Mesendoderm (in vitro differentiated cells): ENCODE results near the gene CARMIL1.

Experiments
- DNase-seq: peaks from one replicate; pipeline ENCODE4 v3.0.0; 2013
- H2AK5ac ChIP-seq: 2 replicates; pipeline ENCODE4 v1.6.1; 2013; ENCODE audit warnings: low read length, inconsistent platforms
- H2BK120ac ChIP-seq: 2 replicates; pipeline ENCODE4 v1.6.1; 2013; ENCODE audit warnings: low read depth, mild to moderate bottlenecking, low read length, moderate library complexity, mixed read lengths
- H2BK15ac ChIP-seq: replicated peaks from 2 replicates; pipeline ENCODE4 v1.6.1; 2013; ENCODE audit warnings: low read depth, mild to moderate bottlenecking, moderate library complexity
- H2BK5ac ChIP-seq: 2 replicates; pipeline ENCODE4 v1.6.1; 2013; ENCODE audit warnings: low read length, inconsistent platforms
- H3K18ac ChIP-seq: 2 replicates; pipeline ENCODE4 v1.6.1; 2013; ENCODE audit warnings: mild to moderate bottlenecking, low read length, mixed read lengths
- H3K23ac ChIP-seq: one replicate; pipeline ENCODE4 v1.6.1; 2013; ENCODE audit warnings: low read length
- H3K27ac ChIP-seq: 2 replicates; pipeline ENCODE4 v1.5.1; 2013; ENCODE audit warnings: low read depth, mild to moderate bottlenecking, inconsistent platforms, low read length, moderate library complexity
- H3K27me3 ChIP-seq: 2 replicates; pipeline ENCODE4 v1.6.1; 2013; ENCODE audit warnings: low read length, control low read depth, mild to moderate bottlenecking, inconsistent platforms; ENCODE audit not compliant: insufficient read depth, poor library complexity
- H3K36me3 ChIP-seq: 2 replicates; pipeline ENCODE4 v1.6.1; 2013; ENCODE audit warnings: low read length, inconsistent platforms; ENCODE audit not compliant: control insufficient read depth, insufficient read depth
- H3K4ac ChIP-seq: one replicate; pipeline ENCODE4 v1.6.1; 2013; ENCODE audit warnings: low read depth, mild to moderate bottlenecking, low read length, moderate library complexity
- H3K4me1 ChIP-seq: 2 replicates; pipeline ENCODE4 v1.6.1; 2013; ENCODE audit warnings: low read depth, low read length, inconsistent platforms; ENCODE audit not compliant: control insufficient read depth
- H3K4me2 ChIP-seq: 2 replicates; pipeline ENCODE4 v1.6.1; 2013; ENCODE audit warnings: low read length
- H3K4me3 ChIP-seq: 2 replicates; pipeline ENCODE4 v1.5.1; 2013; ENCODE audit warnings: mild to moderate bottlenecking, low read length
- H3K56ac ChIP-seq: one replicate; pipeline ENCODE4 v1.6.1; 2013; ENCODE audit warnings: low read length
- H3K79me1 ChIP-seq: 2 replicates; pipeline ENCODE4 v1.6.1; 2013; ENCODE audit warnings: low read length, inconsistent platforms
- H3K79me2 ChIP-seq: 2 replicates; pipeline ENCODE4 v1.6.1; 2013; ENCODE audit warnings: mild to moderate bottlenecking, low read length; ENCODE audit not compliant: control insufficient read depth, insufficient read depth
- H3K9ac ChIP-seq: 2 replicates; pipeline ENCODE4 v1.6.1; 2013; ENCODE audit warnings: low read length, inconsistent platforms
- H4K5ac ChIP-seq: one replicate; pipeline ENCODE4 v1.6.1; 2013; ENCODE audit warnings: low read length
- H4K8ac ChIP-seq: one replicate; pipeline ENCODE4 v1.6.1; 2013; ENCODE audit warnings: low read depth, mild to moderate bottlenecking, control low read depth, low read length, moderate library complexity
- WGBS: extraction: QIAGEN DNeasy Blood & Tissue Kit; methylation state at CpG from one replicate; pipeline ENCODE4 v1.1.7; 2013; ENCODE audit warnings: low lambda C conversion rate, missing lambda C conversion rate; ENCODE audit not compliant: insufficient coverage; ENCODE audit errors: extremely low coverage; 5-methylcytosine and 5-hydroxymethylcytosine counted together

Gene CARMIL1

DNA sequence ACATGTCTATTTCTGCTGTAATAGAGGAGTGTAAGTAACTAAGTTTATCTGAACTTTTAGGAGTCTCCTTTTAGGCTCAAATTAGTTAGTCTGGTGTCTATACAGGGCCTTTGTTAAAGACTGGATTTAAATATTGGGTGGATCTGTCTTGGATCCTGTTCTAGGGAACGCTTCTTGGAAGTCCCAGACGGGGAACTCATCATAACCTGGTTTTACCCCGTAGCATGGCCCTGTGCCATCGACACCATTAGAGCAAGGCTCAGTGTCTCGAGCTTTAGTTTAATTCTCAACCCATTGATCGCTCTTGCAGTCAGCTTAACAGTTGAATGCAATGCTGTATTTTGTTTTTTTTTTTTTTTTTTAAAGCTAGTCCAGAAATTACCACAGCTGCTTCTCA, 89.9 kb downstream of the CARMIL1 start:
- peaks cover 3% of the 10 kb centered on the region for H3K79me2 ChIP-seq
- H3K4ac ChIP-seq: no peak overlapping the region
- no peak overlapping the region for H3K27ac ChIP-seq
- H3K18ac ChIP-seq: no peak overlapping the region
- H3K36me3 ChIP-seq: no peaks in the 10 kb centered on the region
- no peak overlapping the region for H2AK5ac ChIP-seq
- no peak overlapping the region for H2BK15ac ChIP-seq
- no peaks in the 10 kb centered on the region for H3K79me1 ChIP-seq
- no peak overlapping the region for H2BK5ac ChIP-seq
- no peak overlapping the region for H4K5ac ChIP-seq
- DNase-seq: no peak
- no CpG with 5 or more reads among the region's 6 CpGs for WGBS
- no peak overlapping the region for H2BK120ac ChIP-seq
- H3K23ac ChIP-seq: no peak overlapping the region
- H4K8ac ChIP-seq: no peak overlapping the region
- H3K4me2 ChIP-seq: no peak overlapping the region
- H3K4me3 ChIP-seq: no peak overlapping the region
- no peak overlapping the region for H3K9ac ChIP-seq
- peaks cover 11% of the 10 kb centered on the region for H3K4me1 ChIP-seq
- H3K27me3 ChIP-seq: no peaks in the 10 kb centered on the region
- no peak overlapping the region for H3K56ac ChIP-seq

DNA sequence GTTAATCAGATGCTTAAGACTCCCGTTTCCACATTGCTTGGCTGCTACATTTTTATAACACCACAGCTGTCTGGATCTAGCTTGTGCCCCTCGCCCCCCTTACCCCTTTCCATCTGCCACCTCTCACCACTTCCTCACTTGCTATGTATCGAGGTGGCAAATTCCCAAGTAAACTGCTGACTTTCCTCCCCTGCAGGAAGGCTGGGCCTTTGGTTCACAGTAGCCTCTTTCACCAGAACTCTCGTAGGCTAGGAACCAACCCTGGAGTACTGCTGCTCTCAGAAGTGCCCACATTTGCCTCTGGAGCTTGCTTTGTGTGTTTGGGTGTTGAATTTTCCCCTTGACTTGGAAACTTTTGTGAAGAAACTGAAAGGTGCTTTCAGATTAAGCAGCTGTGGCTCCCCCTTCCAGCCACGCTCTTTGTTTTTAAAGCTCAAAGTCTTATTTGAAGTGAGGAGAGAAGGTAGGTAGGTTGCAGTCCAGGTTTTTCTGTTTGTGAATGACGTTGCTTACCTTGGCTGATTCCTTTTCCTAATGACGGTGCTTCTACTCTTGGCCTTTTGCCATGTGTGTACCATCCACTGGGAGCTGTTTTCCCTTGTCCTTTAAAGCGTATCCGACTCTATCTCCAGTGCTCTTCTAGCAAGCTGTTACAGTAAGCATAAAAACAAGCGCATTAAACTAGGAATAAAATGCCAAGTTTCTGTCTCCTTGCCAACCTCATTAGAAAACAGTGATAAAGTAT, 90.4 kb downstream of the CARMIL1 start:
- no peak overlapping the region for H2BK120ac ChIP-seq
- no peak overlapping the region for H3K4me3 ChIP-seq
- H3K79me2 ChIP-seq: peaks cover 3% of the 10 kb centered on the region
- no peak overlapping the region for H3K27ac ChIP-seq
- peak overlapping the region; percentile 68 for H3K56ac ChIP-seq
- H3K79me1 ChIP-seq: no peaks in the 10 kb centered on the region
- H3K23ac ChIP-seq: no peak overlapping the region
- H3K18ac ChIP-seq: peak overlapping the region; percentile 2
- H3K9ac ChIP-seq: peak overlapping the region; percentile 7
- H3K4ac ChIP-seq: no peak overlapping the region
- H4K8ac ChIP-seq: no peak overlapping the region
- H3K36me3 ChIP-seq: no peaks in the 10 kb centered on the region
- WGBS: no CpG with 5 or more reads among the region's 10 CpGs
- H2AK5ac ChIP-seq: no peak overlapping the region
- no peaks in the 10 kb centered on the region for H3K27me3 ChIP-seq
- no peak overlapping the region for H2BK15ac ChIP-seq
- no peak overlapping the region for H2BK5ac ChIP-seq
- H3K4me1 ChIP-seq: peaks cover 11% of the 10 kb centered on the region
- DNase-seq: peak; percentile 81
- H3K4me2 ChIP-seq: no peak overlapping the region
- no peak overlapping the region for H4K5ac ChIP-seq

DNA sequence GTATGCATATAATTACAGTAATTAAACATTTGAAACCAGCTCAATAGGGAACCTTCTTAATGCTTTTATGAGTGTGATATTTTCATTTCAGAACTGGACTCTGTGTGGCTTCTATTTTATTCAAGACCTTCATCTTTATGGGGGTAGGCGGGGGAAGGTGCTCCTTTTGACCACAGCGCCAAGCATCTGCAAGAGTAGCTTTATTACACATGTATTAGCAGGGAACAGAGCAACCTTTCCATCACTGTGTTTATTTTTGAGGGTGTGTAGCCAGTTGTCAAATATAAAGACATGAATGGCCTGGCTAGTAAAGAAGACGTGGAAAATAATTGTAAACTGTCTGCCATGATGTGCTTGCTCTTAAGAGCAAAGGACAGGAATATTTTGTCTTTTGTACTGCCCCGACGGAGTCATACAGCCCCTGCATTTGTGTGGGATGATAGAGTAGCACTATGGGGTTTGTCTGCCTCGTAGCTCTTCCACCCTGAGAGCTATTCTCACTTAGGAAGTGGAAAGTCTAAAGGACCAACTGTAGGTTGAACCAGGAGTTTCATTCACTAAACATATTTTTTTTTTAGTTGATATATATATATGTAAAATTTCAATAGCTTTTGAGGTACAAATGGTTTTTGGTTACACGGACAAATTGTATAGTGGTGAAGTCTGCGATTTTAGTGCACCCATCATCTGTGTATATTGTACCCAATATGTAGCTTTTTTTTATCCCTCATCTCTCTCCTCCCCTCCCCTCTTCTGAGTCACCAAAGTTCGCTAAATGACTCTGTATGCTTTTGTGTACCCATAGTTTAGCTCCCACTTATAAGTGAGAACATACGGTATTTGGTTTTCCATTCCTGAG, 91.2 kb downstream of the CARMIL1 start:
- H3K18ac ChIP-seq: no peak overlapping the region
- no peak overlapping the region for H3K9ac ChIP-seq
- H3K56ac ChIP-seq: no peak overlapping the region
- H3K4ac ChIP-seq: no peak overlapping the region
- H3K79me1 ChIP-seq: no peaks in the 10 kb centered on the region
- H3K27me3 ChIP-seq: no peaks in the 10 kb centered on the region
- H3K27ac ChIP-seq: no peak overlapping the region
- no peak overlapping the region for H2AK5ac ChIP-seq
- peaks cover 11% of the 10 kb centered on the region for H3K4me1 ChIP-seq
- DNase-seq: no peak
- H2BK5ac ChIP-seq: no peak overlapping the region
- H4K5ac ChIP-seq: no peak overlapping the region
- H3K23ac ChIP-seq: no peak overlapping the region
- peaks cover 3% of the 10 kb centered on the region for H3K79me2 ChIP-seq
- no peak overlapping the region for H4K8ac ChIP-seq
- H3K4me2 ChIP-seq: no peak overlapping the region
- no peak overlapping the region for H2BK15ac ChIP-seq
- H2BK120ac ChIP-seq: no peak overlapping the region
- WGBS: no CpG with 5 or more reads among the region's 10 CpGs
- no peak overlapping the region for H3K4me3 ChIP-seq
- H3K36me3 ChIP-seq: no peaks in the 10 kb centered on the region

DNA sequence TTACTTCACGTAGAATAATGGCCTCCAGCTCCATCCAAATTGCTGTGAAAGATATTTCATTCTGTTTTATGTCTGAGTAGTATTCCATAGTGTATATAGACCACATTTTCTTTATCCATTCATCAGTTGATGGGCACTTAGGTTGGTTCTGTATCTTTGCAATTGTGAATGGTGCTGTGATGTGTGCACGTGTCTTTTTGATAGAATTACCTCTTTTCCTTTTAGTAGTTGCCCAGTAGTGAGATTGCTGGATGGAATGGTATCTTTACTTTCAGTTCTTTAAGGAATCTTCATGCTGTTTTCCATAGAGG, 91.8 kb downstream of the CARMIL1 start:
- no peak overlapping the region for H3K4me3 ChIP-seq
- H2BK120ac ChIP-seq: no peak overlapping the region
- no peak overlapping the region for H4K8ac ChIP-seq
- H3K4ac ChIP-seq: no peak overlapping the region
- no peak overlapping the region for H2AK5ac ChIP-seq
- no peaks in the 10 kb centered on the region for H3K36me3 ChIP-seq
- no peak overlapping the region for H3K56ac ChIP-seq
- WGBS: no CpG with 5 or more reads among the region's 2 CpGs
- H3K79me2 ChIP-seq: peaks cover 3% of the 10 kb centered on the region
- H4K5ac ChIP-seq: no peak overlapping the region
- H3K27ac ChIP-seq: no peak overlapping the region
- H3K4me1 ChIP-seq: peaks cover 11% of the 10 kb centered on the region
- DNase-seq: no peak
- no peak overlapping the region for H3K4me2 ChIP-seq
- H3K18ac ChIP-seq: no peak overlapping the region
- no peaks in the 10 kb centered on the region for H3K27me3 ChIP-seq
- H2BK5ac ChIP-seq: no peak overlapping the region
- H2BK15ac ChIP-seq: no peak overlapping the region
- no peaks in the 10 kb centered on the region for H3K79me1 ChIP-seq
- H3K23ac ChIP-seq: no peak overlapping the region
- H3K9ac ChIP-seq: no peak overlapping the region

DNA sequence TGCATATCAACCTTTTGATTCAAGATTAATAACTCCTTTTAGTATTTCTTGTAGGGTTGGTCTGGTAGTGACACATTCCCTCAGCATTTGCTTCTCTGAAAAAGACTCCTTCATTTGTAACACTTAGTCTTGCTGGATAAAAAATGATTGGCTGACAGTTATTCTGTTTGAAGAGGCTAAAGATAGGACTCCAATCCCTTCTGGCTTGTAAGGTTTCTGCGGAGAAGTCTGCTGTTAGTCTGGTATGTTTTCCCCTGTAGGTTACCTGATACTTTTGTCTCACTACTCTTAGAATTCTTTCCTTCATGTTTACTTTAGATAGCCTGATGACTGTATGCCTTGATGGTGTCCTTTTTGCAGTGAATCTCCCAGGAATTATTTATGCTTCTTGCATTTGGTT, 96.0 kb downstream of the CARMIL1 start:
- Histone ChIP-seq H2AK5ac (no peak overlapping the region), H2BK120ac (no peak overlapping the region), H3K27me3 (no peaks in the 10 kb centered on the region), H3K18ac (no peak overlapping the region), H4K8ac (no peak overlapping the region), H3K4ac (no peak overlapping the region), H3K27ac (no peak overlapping the region), H3K4me2 (no peak overlapping the region), H3K36me3 (no peaks in the 10 kb centered on the region), H3K4me3 (no peak overlapping the region), H3K79me2 (peaks cover 6% of the 10 kb centered on the region), H3K56ac (no peak overlapping the region), H3K79me1 (peaks cover 10% of the 10 kb centered on the region), H2BK5ac (no peak overlapping the region), H4K5ac (no peak overlapping the region), H2BK15ac (no peak overlapping the region), H3K4me1 (peaks cover 3% of the 10 kb centered on the region), H3K9ac (no peak overlapping the region), H3K23ac (no peak overlapping the region)
- no CpG with 5 or more reads among the region's 1 CpG for WGBS
- no peak for DNase-seq
